HFF-Myc (cell line): ENCODE measurements around the gene TTC13.

Source experiments
- DNase-seq: peaks from one replicate; pipeline ENCODE4 v3.0.0-alpha.2; 2011; ENCODE audit warnings: low read depth; ENCODE audit errors: extremely low read depth
- H3K4me3 ChIP-seq: replicated peaks from 2 replicates; pipeline ENCODE4 v1.5.1; 2011; ENCODE audit warnings: low read depth, mild to moderate bottlenecking, control low read depth, low read length
- TF ChIP-seq, protein P1 (sequence below): IDR thresholded peaks from 2 replicates; pipeline ENCODE4 v1.5.1; 2012; ENCODE audit warnings: mild to moderate bottlenecking, low read depth, low read length, control low read depth; ENCODE audit errors: missing control alignments

TTC13 gene

DNA sequence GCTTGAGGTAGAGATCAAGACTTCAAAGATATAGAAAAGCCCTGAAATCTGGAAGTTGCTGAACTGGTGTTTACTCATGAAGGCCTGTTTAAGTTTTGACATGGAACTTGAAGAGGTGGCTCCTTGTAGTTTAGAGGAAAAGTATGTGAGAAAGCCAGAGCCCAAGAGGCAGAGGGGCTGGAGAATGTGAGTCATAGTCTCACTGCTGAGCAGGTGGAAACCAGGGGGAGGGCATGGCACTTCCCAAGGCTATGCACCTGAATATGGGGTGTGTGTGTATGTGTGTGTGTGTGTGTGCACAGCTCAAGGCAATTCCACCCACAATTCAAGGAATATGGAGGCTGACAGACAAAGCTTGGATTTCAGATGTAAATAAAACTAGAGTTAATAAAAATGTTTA, 63.6 kb downstream of the TTC13 start:
- no peak overlapping the region for H3K4me3 ChIP-seq
- TF ChIP-seq, protein P1, sequence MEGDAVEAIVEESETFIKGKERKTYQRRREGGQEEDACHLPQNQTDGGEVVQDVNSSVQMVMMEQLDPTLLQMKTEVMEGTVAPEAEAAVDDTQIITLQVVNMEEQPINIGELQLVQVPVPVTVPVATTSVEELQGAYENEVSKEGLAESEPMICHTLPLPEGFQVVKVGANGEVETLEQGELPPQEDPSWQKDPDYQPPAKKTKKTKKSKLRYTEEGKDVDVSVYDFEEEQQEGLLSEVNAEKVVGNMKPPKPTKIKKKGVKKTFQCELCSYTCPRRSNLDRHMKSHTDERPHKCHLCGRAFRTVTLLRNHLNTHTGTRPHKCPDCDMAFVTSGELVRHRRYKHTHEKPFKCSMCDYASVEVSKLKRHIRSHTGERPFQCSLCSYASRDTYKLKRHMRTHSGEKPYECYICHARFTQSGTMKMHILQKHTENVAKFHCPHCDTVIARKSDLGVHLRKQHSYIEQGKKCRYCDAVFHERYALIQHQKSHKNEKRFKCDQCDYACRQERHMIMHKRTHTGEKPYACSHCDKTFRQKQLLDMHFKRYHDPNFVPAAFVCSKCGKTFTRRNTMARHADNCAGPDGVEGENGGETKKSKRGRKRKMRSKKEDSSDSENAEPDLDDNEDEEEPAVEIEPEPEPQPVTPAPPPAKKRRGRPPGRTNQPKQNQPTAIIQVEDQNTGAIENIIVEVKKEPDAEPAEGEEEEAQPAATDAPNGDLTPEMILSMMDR, result no peak
- no peak for DNase-seq

- no peak for DNase-seq
- TF ChIP-seq, protein P1, result no peak
These were observed 65.2 kb downstream of the TTC13 start for GRCh38 chr1:230913496-230913895.

GRCh38 chr1:230910755-230911117, 67.9 kb downstream of the TTC13 start:
- no peak for DNase-seq
- TF ChIP-seq, protein P1, result no peak
- H3K4me3 ChIP-seq, result no peak overlapping the region

More at GRCh38 chr1:230913496-230913895, 65.2 kb downstream of the TTC13 start:
- H3K4me3 ChIP-seq, result no peak overlapping the region

DNA sequence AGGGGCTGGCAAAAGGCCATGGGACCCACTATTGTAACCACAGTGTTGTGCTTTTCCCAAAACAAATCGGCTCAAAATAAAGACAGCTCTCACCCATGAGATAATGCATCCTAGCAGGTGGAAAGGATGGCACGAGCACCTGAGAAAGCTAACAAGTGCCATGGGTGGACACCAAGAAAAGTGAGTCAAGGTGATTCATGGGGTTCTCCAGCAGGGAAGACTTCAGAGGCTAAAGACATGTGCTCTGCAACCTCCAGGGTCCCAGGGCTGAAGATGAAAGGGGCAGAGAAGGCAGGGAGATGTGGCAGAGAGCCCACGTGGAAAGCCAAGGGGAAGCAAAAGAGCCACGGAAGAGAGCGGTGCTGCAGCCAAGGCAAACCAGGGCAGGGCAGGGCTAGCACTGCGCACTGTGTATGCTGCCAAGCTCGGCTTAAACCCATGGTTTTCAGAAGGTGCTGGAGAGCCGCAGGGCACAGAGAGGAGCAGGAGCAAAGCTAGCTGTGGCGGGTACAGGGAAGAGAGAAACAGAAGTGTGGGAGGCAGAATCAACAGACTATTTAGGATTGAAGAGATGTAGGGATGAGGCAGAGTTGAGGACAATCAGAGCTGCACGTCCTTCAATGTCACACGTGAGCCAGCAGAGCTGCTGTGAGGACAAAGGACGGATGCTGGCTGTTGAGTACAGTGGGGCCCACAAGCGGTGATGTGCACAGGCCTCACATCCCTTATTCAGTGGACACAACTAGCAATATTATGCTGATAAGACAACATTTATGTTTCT, 68.5 kb downstream of the TTC13 start:
- no peak for DNase-seq
- TF ChIP-seq, protein P1, result no peak
- H3K4me3 ChIP-seq, result no peak overlapping the region

DNA sequence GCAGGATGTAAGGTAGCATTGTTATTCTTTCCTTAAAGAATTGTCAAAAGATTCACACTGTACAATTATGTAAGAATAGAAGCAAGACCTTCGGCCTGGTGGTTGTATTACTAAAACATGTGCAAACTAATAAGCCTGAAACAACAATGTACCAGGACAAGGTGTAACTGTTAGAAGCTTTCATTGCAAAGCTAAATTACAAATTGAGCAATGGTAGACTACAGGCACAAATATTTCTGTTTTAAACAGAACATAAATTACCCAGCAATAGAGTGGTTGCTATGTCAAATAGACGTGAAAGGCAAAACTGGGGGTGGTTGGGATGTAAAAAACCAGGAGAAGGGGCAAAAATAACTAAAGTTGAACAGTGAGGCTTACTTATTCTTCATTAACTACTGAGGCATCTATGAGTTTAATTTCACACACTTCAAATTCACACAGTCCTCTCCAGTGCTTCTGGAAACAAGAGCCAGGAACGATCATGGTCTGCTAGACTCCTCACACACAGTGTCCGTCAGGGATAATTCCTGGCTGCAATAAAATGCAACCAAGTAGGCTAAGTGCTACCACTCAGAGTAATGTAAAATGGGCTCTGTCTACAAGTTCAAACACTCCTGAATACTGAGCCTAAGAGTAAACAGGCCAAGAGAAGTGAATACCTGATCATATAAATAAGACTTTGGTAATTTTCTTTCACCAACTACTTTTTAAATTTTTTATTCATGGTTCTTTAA, 71.0 kb downstream of the TTC13 start:
- H3K4me3 ChIP-seq, result no peak overlapping the region
- DNase-seq, result no peak
- TF ChIP-seq, protein P1, result no peak

DNA sequence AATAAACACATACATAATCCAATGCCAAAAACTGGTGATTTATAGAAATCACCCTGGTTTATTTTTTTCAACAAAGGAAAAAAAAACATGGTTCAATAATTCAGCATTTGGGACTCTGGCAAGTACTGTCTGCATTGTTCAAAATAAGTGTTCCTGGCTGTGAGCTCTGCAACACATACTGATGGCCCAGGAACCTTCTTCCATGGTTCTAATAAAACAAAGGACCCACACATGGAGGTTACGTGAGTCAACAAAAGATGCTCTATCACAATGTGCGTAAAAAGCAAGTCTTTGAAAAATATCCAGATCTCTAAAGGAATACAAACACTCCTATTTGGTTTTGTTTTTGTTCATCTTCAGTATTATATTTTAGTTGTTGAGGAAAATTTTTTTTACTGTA, 72.4 kb downstream of the TTC13 start:
- H3K4me3 ChIP-seq, result no peak overlapping the region
- TF ChIP-seq, protein P1, result no peak
- DNase-seq, result no peak

GRCh38 chr1:230905733-230906132, 72.9 kb downstream of the TTC13 start:
- H3K4me3 ChIP-seq, result no peak overlapping the region
- TF ChIP-seq, protein P1, result no peak
- no peak for DNase-seq
